Endothelial cell of umbilical vein (primary cell): ENCODE data around the gene TSC22D3. TPM values are rescaled to one million over a fixed set of nuclear protein-coding genes. Genes with fewer than 3 reads are reported as not detected.

Experiments
- BruUV-seq: library from RNA; stranded (reverse); fragments of 400-500 nt; replicated peaks from 2 replicates; lab custom pipeline; 2021; lab: Mats Ljungman, UMichigan
- CTCF ChIA-PET: fragments of 300-600, 350-600 bp; sonication (Branson Sonifier 250); formaldehyde crosslinking; loops from one replicate; lab custom pipeline; 2021; ENCODE audit warnings: antibody characterized with exemption, inconsistent platforms; lab: Charles Lee
- POLR2A ChIA-PET: fragments of 300-600, 350-600 bp; sonication (Branson Sonifier 250); formaldehyde crosslinking; loops from one replicate; lab custom pipeline; 2021; ENCODE audit warnings: antibody characterized with exemption, inconsistent platforms; lab: Charles Lee
- DNase-seq: peaks from one replicate; pipeline ENCODE4 v3.0.0-alpha.2; 2011; ENCODE audit warnings: low read depth, low spot score
- FAIRE-seq: peaks from 2 replicates; lab custom pipeline; 2011; peaks lifted over from hg19 to GRCh38; lab: Jason Lieb, UNC
- H2AFZ ChIP-seq: 2 replicates; pipeline ENCODE4 v1.6.0; 2012; ENCODE audit warnings: low read depth, low read length, control low read depth, inconsistent platforms
- H3K27ac ChIP-seq: 2 replicates; pipeline ENCODE4 v1.5.1; 2011; ENCODE audit warnings: low read depth, mild to moderate bottlenecking, control low read depth, low read length, moderate library complexity; ENCODE audit not compliant: insufficient read depth
- H3K27me3 ChIP-seq, 2 experiments: 2 replicates each; pipeline versions ENCODE4 v1.6.0 to v1.6.1; 2011; ENCODE audit warnings: low read length in 2 of 2, mixed read lengths in 1 of 2; ENCODE audit not compliant: control insufficient read depth in 2 of 2, insufficient read depth in 2 of 2
- H3K36me3 ChIP-seq, 2 experiments: 2 replicates in 1 of 2; 3 replicates in 1 of 2; pipeline ENCODE4 v1.5.1; 2011; ENCODE audit warnings: low read length in 2 of 2, mild to moderate bottlenecking in 1 of 2, moderate library complexity in 1 of 2; ENCODE audit not compliant: control insufficient read depth in 2 of 2, insufficient read depth in 2 of 2; ENCODE audit errors: extremely low read depth in 1 of 2
- H3K4me1 ChIP-seq: 3 replicates; pipeline ENCODE4 v1.5.1; 2011; ENCODE audit warnings: mild to moderate bottlenecking, low read length; ENCODE audit not compliant: control insufficient read depth, insufficient read depth; ENCODE audit errors: extremely low read depth
- H3K4me2 ChIP-seq: 2 replicates; pipeline ENCODE4 v1.6.1; 2011; ENCODE audit warnings: low read length, control low read depth, mixed read lengths; ENCODE audit not compliant: insufficient read depth
- H3K4me3 ChIP-seq, 3 experiments: fragments of 200-600 bp in 1 of 3; sonication (generic), shearing (Covaris generic) in 1 of 3; replicated peaks in 1 of 3; 2 replicates each; pipeline ENCODE4 v1.5.1; 2011 to 2016; ENCODE audit warnings: control low read depth in 3 of 3, low read length in 3 of 3, mild to moderate bottlenecking in 2 of 3, inconsistent platforms in 1 of 3, low read depth in 1 of 3, moderate library complexity in 1 of 3; ENCODE audit not compliant: insufficient read depth in 1 of 3
- H3K79me2 ChIP-seq: 2 replicates; pipeline ENCODE4 v1.6.0; 2012; ENCODE audit warnings: low read length, inconsistent platforms; ENCODE audit not compliant: control insufficient read depth, insufficient read depth
- H3K9ac ChIP-seq: replicated peaks from 2 replicates; pipeline ENCODE3; 2011; ENCODE audit warnings: low read length, control low read depth; ENCODE audit not compliant: insufficient read depth; ENCODE audit errors: extremely low read depth
- H3K9me1 ChIP-seq: replicated peaks from 3 replicates; pipeline ENCODE4 v1.6.0; 2011; ENCODE audit warnings: mild to moderate bottlenecking, low read length; ENCODE audit not compliant: control insufficient read depth, insufficient read depth; ENCODE audit errors: extremely low read depth
- H3K9me3 ChIP-seq: replicated peaks from 2 replicates; pipeline ENCODE4 v1.5.1; 2012; ENCODE audit warnings: low read length, inconsistent platforms; ENCODE audit not compliant: control insufficient read depth, insufficient read depth
- H4K20me1 ChIP-seq: replicated peaks from 2 replicates; pipeline ENCODE3; 2011; ENCODE audit warnings: mild to moderate bottlenecking, low read length; ENCODE audit not compliant: control insufficient read depth, insufficient read depth; ENCODE audit errors: extremely low read depth
- CTCF ChIP-seq, 2 donors: IDR thresholded peaks; 1 replicate in 1 of 2; 2 replicates in 1 of 2; pipeline ENCODE4 v1.5.1; 2011; ENCODE audit warnings: low read length in 2 of 2, mild to moderate bottlenecking in 2 of 2, moderate library complexity in 2 of 2, control low read depth in 1 of 2, inconsistent platforms in 1 of 2, low read depth in 1 of 2; ENCODE audit not compliant: insufficient read depth in 1 of 2; ENCODE audit errors: extremely low read depth in 1 of 2
- EZH2 ChIP-seq: IDR thresholded peaks from 2 replicates; pipeline ENCODE4 v1.6.1; 2012; ENCODE audit warnings: borderline replicate concordance, low read depth, mild to moderate bottlenecking, moderate library complexity, low read length, inconsistent platforms; ENCODE audit not compliant: severe bottlenecking
- FOS ChIP-seq: IDR thresholded peaks from 2 replicates; pipeline ENCODE4 v1.6.1; 2011; ENCODE audit warnings: mild to moderate bottlenecking, low read length, moderate library complexity, borderline replicate concordance; ENCODE audit not compliant: insufficient read depth
- GATA2 ChIP-seq: IDR thresholded peaks from 2 replicates; pipeline ENCODE4 v1.7.0; 2011; ENCODE audit warnings: low read depth, mild to moderate bottlenecking, moderate library complexity, mixed read lengths, low read length; ENCODE audit not compliant: insufficient read length, insufficient read depth
- JUN ChIP-seq: IDR thresholded peaks from 2 replicates; pipeline ENCODE4 v1.6.1; 2011; ENCODE audit warnings: borderline replicate concordance, low read depth; ENCODE audit not compliant: insufficient read length, insufficient read depth
- MAX ChIP-seq: IDR thresholded peaks from 2 replicates; pipeline ENCODE4 v1.6.1; 2011; ENCODE audit not compliant: insufficient read depth, insufficient read length
- MYC ChIP-seq: IDR thresholded peaks from one replicate; pipeline ENCODE4 v1.6.1; 2011; ENCODE audit warnings: mild to moderate bottlenecking, low read depth, low read length
- dilution Hi-C: fragments of 300-500 bp; cut with MboI; formaldehyde crosslinking; loops from one replicate; pipeline ENCODE4 v1.15.0; 2019; ENCODE audit warnings: low sequenced_read_pairs; ENCODE audit not compliant: extremely low pct_ligation_motif_present
- intact Hi-C: fragments of 100-400 bp; cut with micrococcal nuclease; formaldehyde crosslinking; loops from one replicate; pipeline ENCODE4 v1.10.0; 2022
- polyA plus RNA-seq, 4 experiments: library from polyadenylated mRNA; depleted of rRNA in 3 of 4; stranded (reverse) in 3 of 4; unstranded in 1 of 4; fragments of >200 nt; gene quantifications; 2 replicates each; pipeline versions ENCODE4 v1.2.1 to v1.2.3, GENCODE V29; 2011 to 2012; ENCODE audit warnings: missing spikeins in 1 of 4
- total RNA-seq: library from RNA; stranded (reverse); gene quantifications from 2 replicates; pipeline ENCODE4 v1.2.3, GENCODE V29; 2021

The TSC22D3 gene
- total and polyA plus RNA-seq, 2 donors (not counting 3 experiments of a cell fraction or from before 2014, with no cell fraction given), result 21.1 to 37.4 TPM

DNA sequence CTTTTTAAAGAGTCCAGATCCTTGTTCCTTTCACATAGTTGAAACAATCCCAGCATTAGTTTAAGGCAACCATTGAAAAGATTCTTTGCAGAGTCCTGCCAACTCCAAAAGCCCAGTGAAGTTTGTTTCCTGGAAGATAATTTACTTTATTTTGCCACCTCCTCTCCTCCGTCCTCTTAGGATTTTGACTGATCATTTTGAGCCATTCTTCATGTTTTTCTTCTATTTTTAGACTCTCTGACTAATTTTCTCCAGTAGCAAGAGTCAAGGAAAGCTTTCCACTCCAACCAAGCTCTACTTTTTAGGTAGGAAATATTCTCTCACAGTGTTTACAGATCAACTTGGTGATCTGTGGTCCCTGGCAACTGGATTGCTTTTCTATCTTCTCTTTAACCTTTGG lies 12.2 kb upstream of the TSC22D3 start:
- no peak overlapping the region for H3K9ac ChIP-seq
- no peak overlapping the region for H3K27ac ChIP-seq
- peaks cover 2 to 10% of the 10 kb centered on the region in 2 experiments for H3K27me3 ChIP-seq
- TF ChIP-seq FOS (no peak), JUN (no peak), CTCF (IDR thresholded peaks at IDR 0.05; ENCODE audit: extremely low read depth in 1 of 2, insufficient read depth in 1 of 2, low read depth in 1 of 2, low read length in 2 of 2) (no peak)
- H3K36me3 ChIP-seq, result no peaks in the 10 kb centered on the region
- ChIA-PET CTCF (no interaction called here), POLR2A (no interaction called here)
- BruUV-seq, result no TSS peak
- no peak overlapping the region for H3K4me3 ChIP-seq
- no peaks in the 10 kb centered on the region for H3K4me1 ChIP-seq
- no peaks in the 10 kb centered on the region for H4K20me1 ChIP-seq
- no peaks in the 10 kb centered on the region for H3K79me2 ChIP-seq
- H3K9me1 ChIP-seq, result no peaks in the 10 kb centered on the region
- FAIRE-seq (no peak), DNase-seq (peak; percentile 4)
- H2AFZ ChIP-seq, result no peak overlapping the region
- H3K4me2 ChIP-seq, result no peak overlapping the region
- dilution Hi-C loops, result no loop called here
- no peaks in the 10 kb centered on the region for H3K9me3 ChIP-seq
- intact Hi-C loops, result no loop called here

GRCh38 chrX:107780525-107780924 lies 4.9 kb upstream of the TSC22D3 start:
- TF ChIP-seq FOS (no peak), GATA2 (no peak), MYC (no peak), MAX (no peak), EZH2 (no peak)
- dilution Hi-C loops (no loop called here), intact Hi-C loops (no loop called here)
- FAIRE-seq (no peak), DNase-seq (no peak)
- ChIA-PET CTCF (interaction anchor here (1.4 kb wide), 1 partner anchor 113 kb away, joined by 4 read pairs; no protein-coding TSS in a partner anchor), POLR2A (no interaction called here)
- Histone ChIP-seq H3K4me3 (no peak overlapping the region), H2AFZ (no peak overlapping the region), H3K4me1 (peaks cover 6% of the 10 kb centered on the region), H3K9me1 (no peaks in the 10 kb centered on the region), H3K36me3 (no peaks in the 10 kb centered on the region), H3K27me3 (no peaks in the 10 kb centered on the region), H4K20me1 (no peaks in the 10 kb centered on the region), H3K9ac (no peak overlapping the region), H3K4me2 (no peak overlapping the region), H3K79me2 (no peaks in the 10 kb centered on the region), H3K9me3 (no peaks in the 10 kb centered on the region), H3K27ac (no peak overlapping the region)
- BruUV-seq, result no TSS peak
